GM19328 (cell line): Measurements from ENCODE around the gene CTSE.

Experiments used
- ATAC-seq: cut with Tn5 transposase; IDR thresholded peaks from one replicate; pipeline ENCODE4 v1.9.1; 2021; ENCODE audit warnings: mild to moderate bottlenecking, moderate library complexity; ENCODE audit not compliant: unreplicated experiment

Gene CTSE

GRCh38 chr1:205973377-205974232, 50.1 kb downstream of the CTSE start:
- no peak for ATAC-seq

DNA sequence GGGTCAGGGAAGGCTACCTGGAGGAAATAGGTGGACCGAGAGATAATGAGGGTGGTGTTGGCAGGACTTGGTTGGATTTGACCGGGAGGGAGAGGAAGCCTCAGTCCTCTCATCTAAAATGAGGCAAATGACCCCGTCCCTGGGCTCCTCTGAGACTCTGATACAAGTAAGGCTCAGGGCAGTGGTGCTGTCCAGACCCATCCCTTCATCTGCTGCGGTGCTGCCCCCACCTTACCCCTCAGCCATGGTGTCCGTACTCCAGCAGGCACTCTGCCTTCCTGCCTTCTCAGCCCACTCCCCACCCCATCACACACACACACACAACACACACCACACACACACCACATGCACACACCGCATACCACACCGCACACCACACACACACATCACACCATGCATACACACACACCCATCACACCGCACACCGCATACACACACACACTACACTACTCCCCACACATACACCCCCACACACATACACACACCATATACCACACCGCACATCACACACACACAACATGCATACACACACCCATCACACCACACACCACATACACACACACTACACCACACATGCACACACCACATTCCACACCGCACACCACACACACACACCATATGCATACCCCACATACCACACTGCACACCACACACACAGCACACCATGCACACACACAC, 51.1 kb downstream of the CTSE start:
- ATAC-seq: no peak

GRCh38 chr1:205972081-205972480, 51.6 kb downstream of the CTSE start:
- ATAC-seq: no peak

- ATAC-seq: no peak
Measured at GRCh38 chr1:205971082-205971481, 52.6 kb downstream of the CTSE start.

DNA sequence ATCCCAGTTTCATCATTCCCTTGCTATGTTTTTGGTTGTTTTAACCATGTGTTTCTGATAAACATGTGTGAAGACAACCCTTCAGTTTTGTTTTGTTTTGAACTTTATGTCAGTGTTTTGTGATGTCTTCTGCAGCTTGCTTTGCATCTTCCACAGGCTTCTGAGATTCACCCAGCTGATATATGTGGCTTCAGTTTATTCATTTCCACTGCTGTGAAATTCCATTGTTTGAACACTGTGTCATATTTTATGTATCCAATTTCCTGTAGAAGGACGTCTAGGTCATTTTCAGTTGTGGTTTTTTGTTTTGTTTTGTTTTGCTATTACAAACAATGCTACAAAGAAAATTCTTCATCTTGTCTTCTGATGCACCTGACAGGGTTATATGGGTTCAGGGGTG, 53.2 kb downstream of the CTSE start:
- ATAC-seq: no peak

GRCh38 chr1:205969229-205969628, 54.5 kb downstream of the CTSE start:
- ATAC-seq: no peak

- no peak for ATAC-seq
Measured at GRCh38 chr1:205967554-205968335, 56.0 kb downstream of the CTSE start.

- ATAC-seq: no peak
Measured at GRCh38 chr1:205965036-205965884, 58.4 kb downstream of the CTSE start.

GRCh38 chr1:205963352-205964155, 60.1 kb downstream of the CTSE start:
- no peak for ATAC-seq

- ATAC-seq: no peak
Measured at GRCh38 chr1:205962821-205963221, 60.9 kb downstream of the CTSE start.

GRCh38 chr1:205961991-205962820, 61.5 kb downstream of the CTSE start:
- no peak for ATAC-seq

GRCh38 chr1:205961405-205961804, 62.3 kb downstream of the CTSE start:
- ATAC-seq: no peak

DNA sequence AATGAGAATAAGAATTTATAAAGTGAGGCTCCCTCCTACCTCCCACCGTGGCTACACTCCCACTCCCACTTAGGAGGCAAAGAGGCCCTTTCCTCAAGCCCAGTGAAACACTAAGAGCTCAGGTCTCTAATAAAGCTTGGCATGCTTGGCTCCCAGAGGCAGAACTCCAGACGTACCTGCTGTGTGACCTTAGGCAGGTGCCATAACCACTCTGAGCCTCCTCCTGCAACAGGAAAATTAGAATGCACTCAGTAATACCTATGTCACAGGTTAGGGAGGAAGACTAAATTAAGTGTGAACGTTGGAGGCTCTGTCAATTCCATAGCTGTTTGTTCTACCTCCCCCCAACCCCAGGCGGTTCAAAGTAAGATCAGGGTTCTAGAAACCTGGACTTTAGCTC, 63.9 kb downstream of the CTSE start:
- ATAC-seq: no peak
